GM13976 (cell line): ENCODE data around the gene PHAX.
"Not testable (repeated sequence)": the region's sequence is repeated elsewhere in the genome, so short reads cannot be mapped to it uniquely, and the experiment has no call there.

ENCODE experiments used
- DNase-seq: peaks from one replicate; pipeline ENCODE4 v3.0.0; 2012; ENCODE audit warnings: low spot score
- in situ Hi-C: fragments of 300-500 bp; cut with MboI; formaldehyde crosslinking; loops from one replicate; pipeline ENCODE4 v1.12.0; 2022; ENCODE audit warnings: low sequenced_read_pairs, mixed read lengths, inconsistent platforms; ENCODE audit not compliant: unreplicated experiment
- TF ChIP-seq, protein P1 (sequence below): IDR thresholded peaks from 2 replicates; pipeline ENCODE4 v1.5.1; 2012; ENCODE audit warnings: borderline replicate concordance, mild to moderate bottlenecking; ENCODE audit not compliant: insufficient read depth; ENCODE audit errors: extremely low read depth, missing control alignments, control extremely low read depth

The PHAX gene

DNA sequence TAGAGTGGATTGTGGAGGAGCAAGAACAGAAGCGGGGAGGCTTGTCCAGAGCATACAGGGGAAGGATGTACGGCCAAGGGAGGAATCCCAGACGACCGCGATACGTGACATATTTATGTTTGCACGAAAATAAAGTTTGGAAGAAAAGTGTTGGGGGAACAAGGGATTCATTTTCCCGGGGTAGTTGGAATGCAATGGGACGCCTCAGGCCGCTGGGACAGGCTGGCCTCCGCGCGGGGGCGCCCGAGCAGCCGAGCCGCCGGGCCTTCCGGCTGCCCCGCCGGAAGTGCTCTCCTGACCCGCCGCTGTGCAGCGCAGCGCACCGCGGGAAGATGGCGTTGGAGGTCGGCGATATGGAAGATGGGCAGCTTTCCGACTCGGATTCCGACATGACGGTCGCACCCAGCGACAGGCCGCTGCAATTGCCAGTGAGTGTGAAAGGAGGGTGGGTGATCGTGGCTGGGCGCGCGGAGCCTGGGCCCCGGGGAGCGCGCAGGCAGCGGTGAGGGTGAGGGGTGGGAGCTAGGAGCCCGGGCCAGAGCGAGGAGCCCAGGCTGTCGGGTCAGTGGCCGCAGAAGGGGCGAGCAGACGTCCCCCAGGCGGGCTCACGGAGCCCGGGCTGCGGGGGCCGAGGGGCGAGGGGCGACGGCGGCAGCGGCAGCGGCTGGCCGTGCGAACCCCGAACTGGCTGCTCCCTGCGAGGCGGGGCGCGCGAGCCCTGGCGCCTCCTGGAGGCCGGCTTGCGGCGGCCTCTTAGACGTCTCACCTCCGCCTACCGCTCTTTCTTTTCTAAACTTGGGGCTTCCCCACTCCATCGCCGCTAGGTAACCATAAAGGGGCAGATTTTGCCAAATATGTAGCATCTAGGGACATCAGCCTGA lies at the start of gene PHAX:
Gene PHAX (plus strand): TSS at position 317 of the 881 bp plus-strand sequence. CDS start 16 bp downstream, at position 333.
- in situ Hi-C loops: no loop called here
- DNase-seq: peak; percentile 92
- TF ChIP-seq, protein P1, sequence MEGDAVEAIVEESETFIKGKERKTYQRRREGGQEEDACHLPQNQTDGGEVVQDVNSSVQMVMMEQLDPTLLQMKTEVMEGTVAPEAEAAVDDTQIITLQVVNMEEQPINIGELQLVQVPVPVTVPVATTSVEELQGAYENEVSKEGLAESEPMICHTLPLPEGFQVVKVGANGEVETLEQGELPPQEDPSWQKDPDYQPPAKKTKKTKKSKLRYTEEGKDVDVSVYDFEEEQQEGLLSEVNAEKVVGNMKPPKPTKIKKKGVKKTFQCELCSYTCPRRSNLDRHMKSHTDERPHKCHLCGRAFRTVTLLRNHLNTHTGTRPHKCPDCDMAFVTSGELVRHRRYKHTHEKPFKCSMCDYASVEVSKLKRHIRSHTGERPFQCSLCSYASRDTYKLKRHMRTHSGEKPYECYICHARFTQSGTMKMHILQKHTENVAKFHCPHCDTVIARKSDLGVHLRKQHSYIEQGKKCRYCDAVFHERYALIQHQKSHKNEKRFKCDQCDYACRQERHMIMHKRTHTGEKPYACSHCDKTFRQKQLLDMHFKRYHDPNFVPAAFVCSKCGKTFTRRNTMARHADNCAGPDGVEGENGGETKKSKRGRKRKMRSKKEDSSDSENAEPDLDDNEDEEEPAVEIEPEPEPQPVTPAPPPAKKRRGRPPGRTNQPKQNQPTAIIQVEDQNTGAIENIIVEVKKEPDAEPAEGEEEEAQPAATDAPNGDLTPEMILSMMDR: peak; percentile 82

- TF ChIP-seq, protein P1: no peak
- in situ Hi-C loops: no loop called here
- DNase-seq: no peak
These were observed 48.1 kb upstream of the PHAX start for GRCh38 chr5:126552614-126553013.

GRCh38 chr5:126555101-126555500 lies 45.6 kb upstream of the PHAX start:
- in situ Hi-C loops, DNase-seq: not testable (repeated sequence)

- no peak for DNase-seq
- TF ChIP-seq, protein P1: no peak
- in situ Hi-C loops: no loop called here
These were observed 38.8 kb upstream of the PHAX start for GRCh38 chr5:126561908-126562307.

- TF ChIP-seq, protein P1: no peak
- DNase-seq: no peak
- in situ Hi-C loops: no loop called here
These were observed 37.9 kb upstream of the PHAX start for GRCh38 chr5:126562823-126563222.

GRCh38 chr5:126568206-126568755 lies 32.5 kb upstream of the PHAX start:
- DNase-seq: no peak
- in situ Hi-C loops: no loop called here
- TF ChIP-seq, protein P1: no peak

- DNase-seq: no peak
- TF ChIP-seq, protein P1: no peak
- in situ Hi-C loops: no loop called here
These were observed 25.1 kb upstream of the PHAX start for GRCh38 chr5:126575644-126576043.
